ENCODE results near the gene MIR17HG.

- TF ChIP-seq SUZ12 (IDR thresholded peaks at IDR 0.05; ENCODE audit: extremely low read depth, insufficient read depth, insufficient read length): no peak
- no peak for TF ChIP-seq YY1 (IDR thresholded peaks at IDR 0.05; ENCODE audit: insufficient read depth, insufficient read length)
- no peak for TF ChIP-seq ZNF274 (IDR thresholded peaks at IDR 0.05; ENCODE audit: low read depth, low read length)
Observed at GRCh38 chr13:91383836-91384235, 36.3 kb downstream of the MIR17HG start.
